GM23248 (cell line): ENCODE measurements around the gene STRAP. TPM values are rescaled to one million over a fixed set of nuclear protein-coding genes. Genes with fewer than 3 reads are reported as not detected.

ENCODE experiments used
- DNase-seq: peaks from one replicate; pipeline ENCODE4 v3.0.0-alpha.2; 2015
- H2AFZ ChIP-seq: fragments of 200-600 bp; sonication (generic); 2 replicates; pipeline ENCODE4 v1.6.1; 2016; ENCODE audit warnings: antibody characterized with exemption
- H3F3A ChIP-seq: fragments of 200-600 bp; sonication (generic); 2 replicates; pipeline ENCODE4 v1.6.1; 2016; ENCODE audit warnings: mild to moderate bottlenecking, antibody characterized with exemption, mixed run types; ENCODE audit not compliant: insufficient read depth
- H3K27ac ChIP-seq: fragments of 200-600 bp; sonication (generic); 2 replicates; pipeline ENCODE4 v1.5.1; 2016; ENCODE audit warnings: mild to moderate bottlenecking
- H3K27me3 ChIP-seq: fragments of 200-600 bp; sonication (generic); replicated peaks from 2 replicates; pipeline ENCODE4 v1.6.1; 2016; ENCODE audit warnings: mild to moderate bottlenecking; ENCODE audit not compliant: insufficient read depth
- H3K36me3 ChIP-seq: fragments of 200-600 bp; sonication (generic); 2 replicates; pipeline ENCODE4 v1.6.1; 2016; ENCODE audit warnings: low read depth, mild to moderate bottlenecking
- H3K4me1 ChIP-seq: fragments of 200-600 bp; sonication (generic); 2 replicates; pipeline ENCODE4 v1.6.1; 2016; ENCODE audit warnings: mild to moderate bottlenecking; ENCODE audit not compliant: insufficient read depth
- H3K4me2 ChIP-seq: fragments of 200-600 bp; sonication (generic); one replicate; pipeline ENCODE4 v1.6.1; 2016; ENCODE audit warnings: mild to moderate bottlenecking; ENCODE audit not compliant: unreplicated experiment
- H3K4me3 ChIP-seq: fragments of 200-600 bp; sonication (generic); 2 replicates; pipeline ENCODE4 v1.5.1; 2016; ENCODE audit warnings: mild to moderate bottlenecking
- H3K79me2 ChIP-seq: fragments of 200-600 bp; sonication (generic); 2 replicates; pipeline ENCODE4 v1.6.1; 2016; ENCODE audit warnings: mild to moderate bottlenecking; ENCODE audit not compliant: insufficient read depth
- H3K9ac ChIP-seq: fragments of 200-600 bp; sonication (generic); 2 replicates; pipeline ENCODE4 v1.6.1; 2016; ENCODE audit warnings: mild to moderate bottlenecking
- H3K9me2 ChIP-seq: fragments of 200-600 bp; sonication (generic); 2 replicates; pipeline ENCODE4 v1.6.1; 2016; ENCODE audit warnings: mixed run types, mild to moderate bottlenecking, moderate library complexity; ENCODE audit not compliant: insufficient read depth
- H3K9me3 ChIP-seq: fragments of 200-600 bp; sonication (generic); one replicate; pipeline ENCODE4 v1.6.1; 2017; ENCODE audit warnings: low read depth
- H4K20me1 ChIP-seq: fragments of 200-600 bp; sonication (generic); 2 replicates; pipeline ENCODE4 v1.6.0; 2016; ENCODE audit not compliant: insufficient read depth
- EZH2 ChIP-seq: fragments of 200-600 bp; sonication (generic); IDR thresholded peaks from 2 replicates; pipeline ENCODE4 v1.6.1; 2018; ENCODE audit warnings: antibody characterized with exemption, mild to moderate bottlenecking; ENCODE audit not compliant: insufficient read depth, poor library complexity, severe bottlenecking
- EZH2phosphoT487 ChIP-seq: fragments of 200-600 bp; sonication (generic); IDR thresholded peaks from 2 replicates; pipeline ENCODE4 v1.6.1; 2018; ENCODE audit warnings: antibody characterized with exemption, moderate library complexity, mild to moderate bottlenecking, low read depth; ENCODE audit not compliant: insufficient read depth
- WGBS, 2 experiments: methylation state at CpG; one replicate each; pipeline ENCODE4 v1.1.6; 2015 to 2017; ENCODE audit warnings: low lambda C conversion rate in 2 of 2, low coverage in 1 of 2; ENCODE audit errors: missing lambda C conversion rate in 2 of 2; 5-methylcytosine and 5-hydroxymethylcytosine counted together
- in situ Hi-C: fragments of 300-500 bp; cut with MboI; formaldehyde crosslinking; loops from 2 replicates; pipeline ENCODE4 v1.15.0; 2020
- polyA plus RNA-seq: library from polyadenylated mRNA; unstranded; fragments of >200 nt; fragmentation: Nextera tagmentation; extraction: Ambion mirVana; gene quantifications from 2 replicates; pipeline ENCODE4 v1.2.1, GENCODE V29; 2016
- total RNA-seq: library from RNA; depleted of rRNA; stranded (reverse); fragments of >200 nt; shearing (Covaris generic); gene quantifications from 2 replicates; pipeline ENCODE4 v1.2.3, GENCODE V29; 2014

The STRAP gene
- total and polyA plus RNA-seq, 2 experiments from 2014 or later, result 128 to 284 TPM

GRCh38 chr12:15875863-15876262 is 6.3 kb upstream of the STRAP start:
- Histone ChIP-seq H3K79me2 (no peaks in the 10 kb centered on the region), H3F3A (peaks cover 3% of the 10 kb centered on the region; the same call in 1 of the 2 replicates), H3K36me3 (no peaks in the 10 kb centered on the region), H3K4me2 (no peak overlapping the region), H3K4me1 (no peaks in the 10 kb centered on the region), H3K9me2 (no peaks in the 10 kb centered on the region), H3K27ac (no peak overlapping the region), H4K20me1 (no peaks in the 10 kb centered on the region), H3K4me3 (no peak overlapping the region), H3K27me3 (no peaks in the 10 kb centered on the region), H3K9ac (no peak overlapping the region), H2AFZ (no peak overlapping the region), H3K9me3 (no peaks in the 10 kb centered on the region)
- in situ Hi-C loops, result no loop called here
- TF ChIP-seq EZH2, result no peak
- no peak for TF ChIP-seq EZH2phosphoT487
- 41 to 50% methylated on average over 1 of the region's 1 CpG for WGBS, 2 experiments
- no peak for DNase-seq

GRCh38 chr12:15879413-15879812 is 2.8 kb upstream of the STRAP start:
- no peaks in the 10 kb centered on the region for H3K36me3 ChIP-seq
- in situ Hi-C loops, result no loop called here

GRCh38 chr12:15880721-15881120 is 1.5 kb upstream of the STRAP start:
- H3K79me2 ChIP-seq, result peaks cover 35% of the 10 kb centered on the region
- H3K27me3 ChIP-seq, result no peaks in the 10 kb centered on the region
- peak overlapping the region; percentile 100; the same call in 1 of the 2 replicates for H3K9ac ChIP-seq
- H3K4me2 ChIP-seq, result peak overlapping the region; percentile 80
- H3K9me2 ChIP-seq, result no peaks in the 10 kb centered on the region
- peaks cover 24% of the 10 kb centered on the region; the same call in 1 of the 2 replicates for H3F3A ChIP-seq
- H3K9me3 ChIP-seq, result no peaks in the 10 kb centered on the region
- H3K4me1 ChIP-seq, result peaks cover 5% of the 10 kb centered on the region; the same call in 1 of the 2 replicates
- peak; percentile 34 for DNase-seq
- H3K27ac ChIP-seq, result peak overlapping the region; percentile 99
- TF ChIP-seq EZH2phosphoT487 (no peak), EZH2 (no peak)
- peak overlapping the region; percentile 95 for H2AFZ ChIP-seq
- in situ Hi-C loops, result no loop called here
- no peaks in the 10 kb centered on the region for H4K20me1 ChIP-seq
- WGBS, 2 experiments, result 53 to 60% methylated on average over 3 of the region's 3 CpGs
- no peaks in the 10 kb centered on the region for H3K36me3 ChIP-seq
- H3K4me3 ChIP-seq, result peak overlapping the region; percentile 97

More at GRCh38 chr12:15879413-15879812, 2.8 kb upstream of the STRAP start:
- no peak overlapping the region for H3K27ac ChIP-seq
- no peaks in the 10 kb centered on the region for H3K9me3 ChIP-seq
- peaks cover 22% of the 10 kb centered on the region for H3K79me2 ChIP-seq
- H3F3A ChIP-seq, result peaks cover 24% of the 10 kb centered on the region; the same call in 1 of the 2 replicates
- WGBS, 2 experiments, result 99% methylated on average over 3 of the region's 3 CpGs
- no peaks in the 10 kb centered on the region for H3K9me2 ChIP-seq
- DNase-seq, result no peak
- no peaks in the 10 kb centered on the region for H3K27me3 ChIP-seq
- no peak overlapping the region for H3K4me2 ChIP-seq
- TF ChIP-seq EZH2phosphoT487 (no peak), EZH2 (no peak)
- H2AFZ ChIP-seq, result no peak overlapping the region
- H3K4me1 ChIP-seq, result no peaks in the 10 kb centered on the region
- H3K4me3 ChIP-seq, result no peak overlapping the region
- H4K20me1 ChIP-seq, result no peaks in the 10 kb centered on the region
- no peak overlapping the region for H3K9ac ChIP-seq

GRCh38 chr12:15883536-15883935 is 1.3 kb downstream of the STRAP start:
- TF ChIP-seq EZH2phosphoT487 (no peak), EZH2 (no peak)
- peaks cover 63% of the 10 kb centered on the region for H3K79me2 ChIP-seq

More at GRCh38 chr12:15883536-15883935, 1.3 kb downstream of the STRAP start:
- Histone ChIP-seq H3F3A (peaks cover 28% of the 10 kb centered on the region; the same call in 1 of the 2 replicates), H4K20me1 (0 out of 2 replicates have a peak, but pooled peaks cover 6% of the 10 kb centered on the region), H3K4me2 (peak overlapping the region; percentile 98), H3K27ac (peak overlapping the region; percentile 99), H3K4me3 (peak overlapping the region; percentile 97), H3K27me3 (no peaks in the 10 kb centered on the region), H3K9ac (peak overlapping the region; percentile 100), H2AFZ (no peak overlapping the region), H3K9me3 (no peaks in the 10 kb centered on the region), H3K36me3 (peaks cover 15% of the 10 kb centered on the region; the same call in 1 of the 2 replicates), H3K4me1 (peaks cover 32% of the 10 kb centered on the region), H3K9me2 (no peaks in the 10 kb centered on the region)
- WGBS, 2 experiments, result 4 to 6% methylated on average over 6 of the region's 6 CpGs
- peak; percentile 65 for DNase-seq
- in situ Hi-C loops, result no loop called here
